Lung (tissue), 12 donors: ENCODE data around the gene ANGPTL2. TPM values are rescaled to one million over a fixed set of nuclear protein-coding genes. Genes with fewer than 3 reads are reported as not detected.

Experiments used
- ATAC-seq: fragments of 200-7000 bp; cut with Tn5 transposase; one replicate; pipeline ENCODE4 v1.9.1; 2020; ENCODE audit warnings: moderate number of reproducible peaks; ENCODE audit not compliant: insufficient read depth, low FRiP score
- DNase-seq, 3 donors: peaks; one replicate each; pipeline ENCODE4 v3.0.0-alpha.2; 2013 to 2017
- H3K27ac ChIP-seq, 2 donors: one replicate each; pipeline ENCODE4 v1.5.1; 2013; ENCODE audit warnings: mild to moderate bottlenecking in 2 of 2, moderate library complexity in 2 of 2, control low read depth in 1 of 2, inconsistent platforms in 1 of 2, low read depth in 1 of 2, low read length in 1 of 2
- H3K27me3 ChIP-seq, 3 donors: one replicate each; pipeline ENCODE4 v1.5.1; 2013; ENCODE audit warnings: low read length in 2 of 3; ENCODE audit not compliant: control insufficient read depth in 3 of 3, insufficient read depth in 3 of 3
- H3K36me3 ChIP-seq, 4 donors: one replicate each; pipeline ENCODE4 v1.5.1; 2013; ENCODE audit warnings: low read length in 4 of 4, mild to moderate bottlenecking in 1 of 4, moderate library complexity in 1 of 4; ENCODE audit not compliant: control insufficient read depth in 4 of 4, insufficient read depth in 4 of 4
- H3K4me1 ChIP-seq, 5 donors: one replicate each; pipeline ENCODE4 v1.5.1; 2013; ENCODE audit warnings: low read length in 5 of 5, mild to moderate bottlenecking in 2 of 5, moderate library complexity in 1 of 5; ENCODE audit not compliant: control insufficient read depth in 5 of 5, insufficient read depth in 5 of 5
- H3K4me3 ChIP-seq: one replicate; pipeline ENCODE4 v1.5.1; 2013; ENCODE audit warnings: mild to moderate bottlenecking, control low read depth, moderate library complexity
- H3K9ac ChIP-seq, 2 donors: one replicate each; pipeline ENCODE4 v1.5.1; 2013; ENCODE audit warnings: low read length in 2 of 2, control low read depth in 1 of 2; ENCODE audit not compliant: insufficient read depth in 1 of 2
- H3K9me3 ChIP-seq, 4 donors: one replicate each; pipeline ENCODE4 v1.5.1; 2013; ENCODE audit warnings: low read length in 3 of 4, mild to moderate bottlenecking in 1 of 4, moderate library complexity in 1 of 4; ENCODE audit not compliant: control insufficient read depth in 4 of 4, insufficient read depth in 3 of 4
- CTCF ChIP-seq: IDR thresholded peaks from 2 replicates; pipeline ENCODE4 v1.5.1; 2012; ENCODE audit warnings: mild to moderate bottlenecking; ENCODE audit errors: control extremely low read depth, extremely low read depth
- whole genome bisulfite sequencing, 2 donors: extraction: QIAGEN DNeasy Blood & Tissue Kit; methylation state at CpG; one replicate each; pipeline ENCODE4 v1.1.7; 2013; 5-methylcytosine and 5-hydroxymethylcytosine counted together
- polyA plus RNA-seq, 2 donors: library from polyadenylated mRNA; stranded (reverse); fragments of 200-250 nt; gene quantifications; one replicate each; pipeline ENCODE4 v1.2.1, GENCODE V29; 2013
- total RNA-seq, 2 donors: library from RNA; depleted of rRNA in 1 of 2; stranded (reverse); fragments of >200 nt in 1 of 2; gene quantifications; one replicate each; pipeline ENCODE4 v1.2.1, GENCODE V29; 2014 to 2021
- donor health status: control.
- donor health status: control.
- donor health status: Bipolar disorder and iron deficiency.
- donor health status: healthy.
- donor health status: DM: yes; HTN: yes; CAD: no.

The ANGPTL2 gene
- total and polyA plus RNA-seq, 4 donors, result 7.5 to 18.8 (median 11.0) TPM

- Histone ChIP-seq H3K9me3 (no peaks in the 10 kb centered on the region), H3K9ac (no peak overlapping the region), H3K4me1 (peaks cover 0 to 15% (median 8%) of the 10 kb centered on the region in 5 donors), H3K27me3 (no peaks in the 10 kb centered on the region), H3K27ac (no peak overlapping the region), H3K4me3 (no peak overlapping the region), H3K36me3 (peaks cover 0 to 7% (median 3%) of the 10 kb centered on the region in 4 donors)
- no peak for ATAC-seq
- no peak for TF ChIP-seq CTCF
- peak in 1 of 3 donors; percentile 34 for DNase-seq
These were observed 20.3 kb downstream of the ANGPTL2 start for GRCh38 chr9:127102176-127102575.

GRCh38 chr9:127099664-127100063, 22.8 kb downstream of the ANGPTL2 start:
- no peak overlapping the region for H3K27ac ChIP-seq
- ATAC-seq (no peak), DNase-seq (no peak)
- peaks cover 0 to 5% (median 1%) of the 10 kb centered on the region in 4 donors for H3K36me3 ChIP-seq
- no peaks in the 10 kb centered on the region for H3K27me3 ChIP-seq
- no peaks in the 10 kb centered on the region for H3K9me3 ChIP-seq
- peaks cover 0 to 15% (median 8%) of the 10 kb centered on the region in 5 donors for H3K4me1 ChIP-seq
- TF ChIP-seq CTCF, result no peak
- H3K4me3 ChIP-seq, result no peak overlapping the region
- WGBS, 2 donors, result 85 to 92% methylated on average over 3 of the region's 3 CpGs
- no peak overlapping the region for H3K9ac ChIP-seq

GRCh38 chr9:127098916-127099553, 23.4 kb downstream of the ANGPTL2 start:
- DNase-seq (no peak), ATAC-seq (no peak)
- Histone ChIP-seq H3K4me1 (peaks cover 2 to 15% (median 7%) of the 10 kb centered on the region in 5 donors), H3K9me3 (no peaks in the 10 kb centered on the region), H3K27ac (peak overlapping the region in 1 of 2 donors; percentile 78), H3K9ac (no peak overlapping the region), H3K36me3 (peaks cover 0 to 5% (median 1%) of the 10 kb centered on the region in 4 donors), H3K4me3 (no peak overlapping the region), H3K27me3 (no peaks in the 10 kb centered on the region)
- no peak for TF ChIP-seq CTCF
- 87 to 89% methylated on average over 7 of the region's 7 CpGs for WGBS, 2 donors

- no peak overlapping the region for H3K27ac ChIP-seq
- H3K4me3 ChIP-seq, result no peak overlapping the region
- DNase-seq (no peak), ATAC-seq (no peak)
- H3K9ac ChIP-seq, result no peak overlapping the region
- H3K27me3 ChIP-seq, result no peaks in the 10 kb centered on the region
- peaks cover 0 to 10% (median 3%) of the 10 kb centered on the region in 4 donors for H3K36me3 ChIP-seq
- peaks cover 0 to 14% (median 7%) of the 10 kb centered on the region in 5 donors for H3K4me1 ChIP-seq
- H3K9me3 ChIP-seq, result no peaks in the 10 kb centered on the region
- WGBS, 2 donors, result 93 to 94% methylated on average over 5 of the region's 5 CpGs
- no peak for TF ChIP-seq CTCF
These were observed 24.8 kb downstream of the ANGPTL2 start for GRCh38 chr9:127097683-127098082.
